CMK (cell line): ENCODE data around the gene MMP7.

ENCODE experiments used
- DNase-seq: peaks from one replicate; pipeline ENCODE4 v3.0.0-alpha.2; 2010; ENCODE audit warnings: low read depth

Gene MMP7, protein sequence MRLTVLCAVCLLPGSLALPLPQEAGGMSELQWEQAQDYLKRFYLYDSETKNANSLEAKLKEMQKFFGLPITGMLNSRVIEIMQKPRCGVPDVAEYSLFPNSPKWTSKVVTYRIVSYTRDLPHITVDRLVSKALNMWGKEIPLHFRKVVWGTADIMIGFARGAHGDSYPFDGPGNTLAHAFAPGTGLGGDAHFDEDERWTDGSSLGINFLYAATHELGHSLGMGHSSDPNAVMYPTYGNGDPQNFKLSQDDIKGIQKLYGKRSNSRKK

DNA sequence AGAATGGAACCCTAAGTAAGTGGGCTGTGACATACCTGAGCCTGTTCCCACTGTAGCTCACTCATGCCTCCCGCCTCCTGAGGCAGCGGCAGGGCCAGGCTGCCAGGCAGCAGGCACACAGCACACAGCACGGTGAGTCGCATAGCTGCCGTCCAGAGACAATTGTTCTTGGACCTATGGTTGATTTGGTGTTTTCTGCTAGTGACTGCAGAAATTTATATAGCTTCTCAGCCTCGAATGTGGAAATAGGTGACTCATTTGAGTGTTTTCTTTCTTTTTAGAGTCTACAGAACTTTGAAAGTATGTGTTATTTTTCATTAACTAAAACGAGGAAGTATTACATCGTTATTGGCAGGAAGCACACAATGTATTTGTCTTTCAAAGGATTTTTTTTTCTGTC is at the start of gene MMP7:
TSS of gene MMP7 (minus strand) at position 190 of the 400 bp plus-strand sequence. CDS start at position 143, 47 bp downstream.
- DNase-seq, result no peak

- no peak for DNase-seq
Observed at GRCh38 chr11:102577723-102578122, 47.2 kb upstream of the MMP7 start.

DNA sequence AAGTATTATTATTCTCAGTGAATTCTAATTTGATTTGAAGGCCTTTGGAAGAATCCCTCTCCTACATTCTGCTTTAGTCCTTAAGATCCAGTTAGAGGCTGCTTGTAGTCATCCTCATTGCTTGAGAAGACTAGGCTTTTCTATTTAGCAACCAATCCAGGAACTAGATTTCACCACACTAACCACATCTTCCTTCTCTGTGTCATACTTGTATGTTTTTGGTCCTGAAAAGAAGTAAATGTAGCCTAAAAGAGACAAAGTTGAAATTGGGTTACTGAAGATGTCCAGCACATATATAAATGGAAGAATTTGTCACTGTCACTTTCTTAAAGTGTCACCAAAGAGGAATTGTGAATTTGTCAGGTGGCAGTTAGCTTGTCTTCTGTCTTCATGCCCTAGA is 46.6 kb upstream of the MMP7 start:
- DNase-seq, result no peak

- no peak for DNase-seq
Observed at GRCh38 chr11:102576350-102576749, 45.8 kb upstream of the MMP7 start.

DNA sequence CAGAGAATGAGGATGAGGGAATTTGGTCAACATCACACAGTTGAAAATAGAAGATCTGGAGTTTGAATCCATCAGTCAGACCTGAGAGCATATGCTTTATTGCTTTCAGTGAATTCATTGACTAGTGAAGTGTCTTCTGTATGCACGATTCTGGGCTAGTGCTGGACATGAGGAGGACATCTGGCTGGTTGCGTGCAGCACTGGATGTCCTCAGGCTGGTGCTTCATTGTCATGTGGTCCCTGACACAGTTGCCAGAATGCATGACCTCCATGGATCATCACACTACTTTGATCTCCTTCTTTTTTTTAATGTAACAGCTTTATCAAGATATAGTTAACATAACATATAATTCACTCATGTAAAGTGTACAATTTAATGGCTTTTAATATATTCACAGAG is 44.5 kb upstream of the MMP7 start:
- DNase-seq, result no peak

- no peak for DNase-seq
Observed at GRCh38 chr11:102573851-102574250, 43.3 kb upstream of the MMP7 start.

DNA sequence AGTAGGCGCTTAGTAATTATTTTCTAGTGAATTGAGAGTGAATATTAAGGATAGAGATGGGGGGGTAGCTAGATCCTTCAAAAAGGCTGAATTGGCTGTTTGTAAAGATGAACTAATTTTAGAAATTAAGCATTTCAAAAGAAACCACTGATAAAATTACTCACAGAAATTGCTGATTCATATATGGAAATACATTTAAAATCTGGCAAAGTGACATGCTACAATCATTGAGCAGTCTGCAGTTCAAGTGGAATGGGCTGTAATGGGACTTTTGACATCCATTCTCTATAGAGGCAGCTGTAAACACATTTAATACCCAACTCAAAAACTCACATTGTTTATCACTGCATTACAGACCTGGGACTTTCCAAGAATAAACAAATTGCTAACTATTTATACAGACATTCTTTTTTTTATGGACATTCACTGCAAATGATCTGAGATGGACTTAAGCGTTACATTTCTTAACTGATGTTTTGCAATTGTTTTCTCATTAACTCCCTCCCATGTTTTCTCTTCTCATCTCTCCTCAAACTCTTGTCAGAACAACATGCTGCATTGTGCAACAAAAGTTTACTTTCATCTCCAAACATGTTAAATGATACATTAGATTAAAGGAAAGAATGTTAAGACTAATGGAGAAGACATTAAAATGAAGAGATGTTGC is 42.1 kb upstream of the MMP7 start:
- DNase-seq, result no peak

- DNase-seq, result no peak
Observed at GRCh38 chr11:102568851-102569250, 38.3 kb upstream of the MMP7 start.

- no peak for DNase-seq
Observed at GRCh38 chr11:102566112-102566511, 35.6 kb upstream of the MMP7 start.

DNA sequence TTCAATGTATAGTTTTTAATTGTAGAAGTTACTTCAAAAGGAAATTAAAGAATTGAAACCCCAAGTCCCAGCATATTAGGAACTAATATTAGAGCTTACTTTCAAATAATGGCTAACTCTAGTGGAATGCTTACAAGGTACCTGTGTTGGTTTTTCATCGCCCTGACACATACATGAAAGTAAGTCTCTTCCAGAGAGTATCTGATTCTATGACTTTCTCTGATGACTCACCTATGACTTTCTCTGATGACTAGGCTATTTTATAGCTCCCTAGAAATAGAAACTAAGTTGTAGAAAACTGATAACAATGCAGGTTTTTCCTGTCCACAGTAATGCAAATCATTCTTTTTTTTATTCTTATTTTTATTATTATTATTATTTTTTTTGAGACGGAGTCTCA is 33.6 kb upstream of the MMP7 start:
- no peak for DNase-seq

DNA sequence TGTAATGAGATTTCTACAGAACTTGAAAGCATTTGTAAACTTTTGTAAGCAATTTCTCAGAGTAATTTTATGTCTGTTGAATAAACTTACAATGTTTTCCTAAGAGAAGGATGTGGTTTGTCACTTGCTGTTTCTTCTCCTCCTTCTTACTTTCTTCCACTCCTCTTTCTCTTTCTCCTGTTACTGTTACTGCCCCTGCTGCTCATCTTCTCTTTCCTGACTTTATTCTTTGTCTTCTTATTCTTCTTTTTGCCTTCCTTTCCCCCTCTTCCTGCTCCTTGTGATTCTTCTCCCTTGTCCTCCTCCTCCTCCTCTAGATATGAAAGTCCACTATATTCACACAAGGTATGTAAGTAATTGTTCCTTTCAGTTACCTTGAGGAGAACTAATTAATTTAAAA is 31.1 kb upstream of the MMP7 start:
- no peak for DNase-seq

DNA sequence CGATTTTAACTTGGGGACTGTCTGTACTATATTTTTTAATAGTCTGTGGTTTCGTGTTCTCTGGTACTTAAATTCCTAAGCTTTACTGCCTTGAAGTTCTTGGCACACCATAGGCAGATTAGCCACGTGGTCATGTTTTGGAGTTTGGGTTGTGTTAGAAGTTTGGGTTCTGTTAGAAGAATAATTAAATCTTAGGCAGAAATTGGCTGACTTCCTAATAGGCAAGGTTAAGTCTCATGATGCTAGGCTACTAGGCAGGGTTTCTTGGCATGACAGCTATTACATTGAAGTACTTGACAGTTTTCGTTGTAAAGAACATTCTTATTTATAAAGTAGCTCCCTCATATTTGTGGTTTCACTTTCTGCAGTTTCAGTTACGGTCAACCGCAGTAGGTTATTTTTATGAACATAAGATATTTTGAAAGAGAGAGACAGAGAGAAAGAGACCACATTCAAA is 30.0 kb upstream of the MMP7 start:
- no peak for DNase-seq

DNA sequence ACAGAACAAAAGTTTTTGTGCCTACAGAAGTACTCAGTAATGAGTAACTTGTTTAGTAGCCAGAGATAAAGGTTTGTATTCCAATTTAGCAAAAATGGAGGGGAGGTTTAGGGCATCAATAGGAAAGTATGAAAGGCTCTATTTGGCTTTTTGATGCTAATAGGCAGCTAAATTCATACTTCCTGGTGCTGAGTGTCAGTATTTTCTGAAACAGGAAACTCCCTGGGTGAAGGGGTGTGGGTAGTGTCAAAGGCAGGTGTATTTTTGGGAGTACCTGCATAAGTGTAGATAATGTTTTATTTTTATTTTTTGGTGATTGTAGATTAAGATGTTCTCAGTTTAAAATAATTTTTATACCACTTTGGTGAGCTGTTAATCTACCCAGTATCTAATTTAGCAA is 29.3 kb upstream of the MMP7 start:
- no peak for DNase-seq

DNA sequence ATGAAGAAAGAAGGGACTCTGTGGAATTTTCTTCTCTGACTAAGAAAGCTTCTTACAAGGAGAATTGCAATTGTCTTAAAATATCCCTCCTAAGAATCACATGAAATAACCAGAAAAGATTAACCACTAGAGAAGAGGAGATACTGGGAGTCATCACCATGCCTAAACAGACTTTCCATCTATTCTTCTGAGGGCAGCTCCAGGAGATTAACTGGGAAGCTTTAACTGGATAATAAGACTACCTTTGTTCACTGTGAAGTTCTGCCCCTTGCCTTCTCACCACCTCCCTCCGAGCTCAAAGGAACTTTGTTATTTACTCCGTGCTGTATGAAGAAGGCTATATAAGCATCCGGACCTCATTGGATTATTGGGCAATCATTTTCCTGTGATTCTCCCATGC is 24.5 kb upstream of the MMP7 start:
- DNase-seq, result no peak

- no peak for DNase-seq
Observed at GRCh38 chr11:102553835-102554282, 23.3 kb upstream of the MMP7 start.

- DNase-seq, result no peak
Observed at GRCh38 chr11:102552447-102553194, 22.1 kb upstream of the MMP7 start.

- no peak for DNase-seq
Observed at GRCh38 chr11:102552020-102552419, 21.5 kb upstream of the MMP7 start.

GRCh38 chr11:102551169-102551781 is 20.7 kb upstream of the MMP7 start:
- DNase-seq, result no peak

DNA sequence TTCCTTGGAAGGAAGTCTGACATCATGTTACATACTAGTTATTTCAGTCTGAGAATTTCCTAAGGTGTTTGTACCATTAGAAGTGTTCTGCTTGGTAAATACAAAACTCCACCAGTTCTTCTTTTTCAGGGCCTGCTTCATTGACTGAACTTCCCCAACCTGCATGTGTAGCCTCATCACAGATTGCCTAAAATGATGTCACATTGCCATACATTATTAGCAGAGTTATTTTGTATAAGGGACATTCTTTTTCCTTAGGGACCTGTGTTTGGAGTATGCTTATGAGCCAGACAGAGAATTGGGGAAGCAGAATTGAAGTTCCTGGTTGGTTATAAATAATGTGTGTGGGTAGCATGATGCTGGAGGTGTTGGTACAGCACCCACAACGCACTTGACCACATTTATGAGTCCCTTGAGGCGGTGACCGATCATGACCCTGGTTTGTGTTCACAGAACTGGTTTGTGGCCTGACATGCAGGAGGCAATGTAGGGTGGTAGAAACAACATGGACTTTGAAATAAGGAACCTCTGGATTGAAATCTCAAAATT is 16.4 kb upstream of the MMP7 start:
- no peak for DNase-seq

- no peak for DNase-seq
Observed at GRCh38 chr11:102546427-102546826, 15.9 kb upstream of the MMP7 start.

- no peak for DNase-seq
Observed at GRCh38 chr11:102545701-102546100, 15.2 kb upstream of the MMP7 start.

DNA sequence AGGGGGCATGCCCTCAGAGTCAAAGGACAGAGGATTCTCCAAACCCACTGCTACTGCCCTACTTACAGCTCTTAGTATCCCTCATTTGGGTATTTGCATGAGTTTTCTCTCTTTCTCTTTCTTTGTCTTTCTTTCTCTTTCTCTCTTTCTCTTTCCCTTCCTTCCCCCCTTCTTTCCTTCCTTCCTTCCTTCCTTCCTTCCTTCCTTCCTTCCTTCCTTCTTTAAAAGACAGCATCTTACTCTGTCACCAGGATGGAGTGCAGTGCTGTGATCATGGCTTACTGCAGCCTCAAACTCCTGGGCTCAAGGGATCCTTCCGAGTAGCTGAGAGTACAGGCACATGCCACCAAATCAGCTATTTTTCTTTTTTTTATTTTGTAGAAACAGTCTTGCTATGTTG is 14.0 kb upstream of the MMP7 start:
- DNase-seq, result no peak
